Liver (tissue), 9 donors: ENCODE data around the gene PRR20G. TPM values are rescaled to one million over a fixed set of nuclear protein-coding genes. Genes with fewer than 3 reads are reported as not detected.

Source experiments
- DNase-seq: peaks from one replicate; pipeline ENCODE4 v3.0.0-alpha.2; 2017; ENCODE audit warnings: low spot score
- H3K27ac ChIP-seq, 2 donors: one replicate each; pipeline ENCODE4 v1.7.0; 2013; ENCODE audit warnings: inconsistent platforms in 2 of 2, low read length in 2 of 2, control low read depth in 1 of 2, low read depth in 1 of 2, mild to moderate bottlenecking in 1 of 2
- H3K27me3 ChIP-seq, 4 donors: one replicate each; pipeline versions ENCODE4 v1.6.1 to v1.7.0; 2013; ENCODE audit warnings: low read length in 3 of 4, inconsistent platforms in 1 of 4, mild to moderate bottlenecking in 1 of 4, moderate library complexity in 1 of 4; ENCODE audit not compliant: control insufficient read depth in 4 of 4, insufficient read depth in 4 of 4
- H3K36me3 ChIP-seq, 4 donors: one replicate each; pipeline versions ENCODE4 v1.6.1 to v1.7.0; 2013; ENCODE audit warnings: low read length in 3 of 4, mild to moderate bottlenecking in 3 of 4, low read depth in 1 of 4, moderate library complexity in 1 of 4; ENCODE audit not compliant: control insufficient read depth in 4 of 4, insufficient read depth in 3 of 4
- H3K4me1 ChIP-seq, 4 donors: one replicate each; pipeline versions ENCODE4 v1.6.1 to v1.7.0; 2013; ENCODE audit warnings: low read length in 3 of 4, mild to moderate bottlenecking in 3 of 4, moderate library complexity in 1 of 4; ENCODE audit not compliant: control insufficient read depth in 4 of 4, insufficient read depth in 4 of 4
- H3K4me3 ChIP-seq, 3 donors: one replicate each; pipeline versions ENCODE4 v1.6.1 to v1.7.0; 2013; ENCODE audit warnings: low read length in 3 of 3, control low read depth in 1 of 3, low read depth in 1 of 3, mild to moderate bottlenecking in 1 of 3
- H3K9ac ChIP-seq, 2 donors: one replicate each; pipeline ENCODE4 v1.7.0; 2013; ENCODE audit warnings: low read length in 2 of 2, mild to moderate bottlenecking in 2 of 2, moderate library complexity in 2 of 2, control low read depth in 1 of 2, low read depth in 1 of 2
- H3K9me3 ChIP-seq, 4 donors: one replicate each; pipeline versions ENCODE4 v1.6.1 to v1.7.0; 2013; ENCODE audit warnings: low read length in 3 of 4; ENCODE audit not compliant: control insufficient read depth in 4 of 4
- CTCF ChIP-seq: fragments of 150-350 bp; IDR thresholded peaks from 2 replicates; pipeline ENCODE4 v1.5.1; 2017; ENCODE audit warnings: improper control_type of control experiment, low read depth, low read length; ENCODE audit not compliant: missing input control
- FOXA1 ChIP-seq: IDR thresholded peaks from 2 replicates; pipeline ENCODE4 v1.6.1; 2016; ENCODE audit warnings: antibody characterized with exemption
- GABPA ChIP-seq, 2 donors: IDR thresholded peaks in 1 of 2; conservative IDR thresholded peaks in 1 of 2; 2 replicates each; pipeline ENCODE4 v1.6.1; 2016; ENCODE audit warnings: antibody characterized with exemption in 2 of 2, mild to moderate bottlenecking in 1 of 2, moderate library complexity in 1 of 2
- HNF4A ChIP-seq, 2 donors: conservative IDR thresholded peaks; 2 replicates each; pipeline ENCODE4 v1.6.1; 2016; ENCODE audit warnings: antibody characterized with exemption in 2 of 2, mild to moderate bottlenecking in 2 of 2
- HNF4G ChIP-seq: IDR thresholded peaks from 2 replicates; pipeline ENCODE4 v1.6.1; 2016; ENCODE audit warnings: antibody characterized with exemption
- JUND ChIP-seq, 2 donors: IDR thresholded peaks; 2 replicates each; pipeline ENCODE4 v1.6.1; 2016; ENCODE audit warnings: antibody characterized with exemption in 2 of 2
- MAX ChIP-seq: IDR thresholded peaks from 2 replicates; pipeline ENCODE4 v1.6.1; 2016; ENCODE audit warnings: antibody characterized with exemption
- NR2F2 ChIP-seq: IDR thresholded peaks from 2 replicates; pipeline ENCODE4 v1.6.1; 2016; ENCODE audit warnings: antibody characterized with exemption
- RAD21 ChIP-seq, 2 donors: IDR thresholded peaks; 2 replicates each; pipeline ENCODE4 v1.6.1; 2016; ENCODE audit warnings: antibody characterized with exemption in 2 of 2, mild to moderate bottlenecking in 2 of 2
- RXRA ChIP-seq, 2 donors: IDR thresholded peaks; 2 replicates each; pipeline ENCODE4 v1.6.1; 2017 to 2018; ENCODE audit warnings: antibody characterized with exemption in 2 of 2, mild to moderate bottlenecking in 1 of 2
- SP1 ChIP-seq: IDR thresholded peaks from 2 replicates; pipeline ENCODE4 v1.6.1; 2018; ENCODE audit warnings: antibody characterized with exemption, mild to moderate bottlenecking
- YY1 ChIP-seq: IDR thresholded peaks from 2 replicates; pipeline ENCODE4 v1.6.1; 2016; ENCODE audit warnings: antibody characterized with exemption, mild to moderate bottlenecking
- ZBTB33 ChIP-seq: IDR thresholded peaks from 2 replicates; pipeline ENCODE4 v1.6.1; 2016; ENCODE audit warnings: antibody characterized with exemption
- WGBS: extraction: QIAGEN DNeasy Blood & Tissue Kit; methylation state at CpG from one replicate; pipeline ENCODE4 v1.1.7; 2013; 5-methylcytosine and 5-hydroxymethylcytosine counted together
- polyA plus RNA-seq, 2 donors: library from polyadenylated mRNA; stranded (reverse) in 1 of 2; unstranded in 1 of 2; fragments of 200-250 nt in 1 of 2; fragments of >200 nt in 1 of 2; fragmentation: Nextera tagmentation in 1 of 2; extraction: Ambion mirVana in 1 of 2; gene quantifications; one replicate each; pipeline versions ENCODE4 v1.2.1 to v1.2.3, GENCODE V29; 2013 to 2015
- total RNA-seq, 2 donors: library from RNA; depleted of rRNA; stranded (reverse); fragments of >200 nt; gene quantifications; one replicate each; pipeline ENCODE4 v1.2.3, GENCODE V29; 2014
- TF ChIP-seq, protein P1 (sequence below): IDR thresholded peaks from 2 replicates; pipeline ENCODE4 v1.6.1; 2016; ENCODE audit warnings: antibody characterized with exemption
- donor health status: healthy.
- donor health status: healthy.
- donor health status: healthy.
- donor health status: healthy.
- donor health status: healthy.

PRR20G gene
- total and polyA plus RNA-seq, 4 donors, result not detected

- no peak for TF ChIP-seq ZBTB33
- no peak for TF ChIP-seq NR2F2
- TF ChIP-seq RXRA (IDR thresholded peaks at IDR 0.05), result no peak
- no peak for TF ChIP-seq HNF4A (conservative IDR thresholded peaks at IDR 0.05)
- no peak for TF ChIP-seq GABPA (IDR thresholded peaks at IDR 0.05 in 1 of 2, conservative IDR thresholded peaks at IDR 0.05 in 1 of 2)
- TF ChIP-seq, protein P1, sequence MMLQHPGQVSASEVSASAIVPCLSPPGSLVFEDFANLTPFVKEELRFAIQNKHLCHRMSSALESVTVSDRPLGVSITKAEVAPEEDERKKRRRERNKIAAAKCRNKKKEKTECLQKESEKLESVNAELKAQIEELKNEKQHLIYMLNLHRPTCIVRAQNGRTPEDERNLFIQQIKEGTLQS, result no peak
- no peak for TF ChIP-seq MAX
Measured at GRCh38 chr3:127307916-127308315, 20.1 kb upstream of the PRR20G start (continued).

GRCh38 chr3:127307112-127307835 is 19.4 kb upstream of the PRR20G start:
- 74% methylated on average over 10 of the region's 10 CpGs for WGBS
- H3K36me3 ChIP-seq, result no peaks in the 10 kb centered on the region
- no peak overlapping the region for H3K9ac ChIP-seq
- H3K9me3 ChIP-seq, result no peaks in the 10 kb centered on the region
- no peak overlapping the region for H3K4me3 ChIP-seq
- no peak for TF ChIP-seq RXRA (IDR thresholded peaks at IDR 0.05)
- no peak for TF ChIP-seq RAD21 (IDR thresholded peaks at IDR 0.05)
- no peak for TF ChIP-seq YY1
- TF ChIP-seq CTCF, result no peak
- TF ChIP-seq JUND (IDR thresholded peaks at IDR 0.05), result no peak
- TF ChIP-seq MAX, result no peak
- no peak for TF ChIP-seq ZBTB33
- no peak for TF ChIP-seq SP1
- no peak for TF ChIP-seq HNF4G
- TF ChIP-seq FOXA1, result no peak
- no peaks in the 10 kb centered on the region for H3K27me3 ChIP-seq
- no peak for DNase-seq
- H3K4me1 ChIP-seq, result no peaks in the 10 kb centered on the region
- H3K27ac ChIP-seq, result no peak overlapping the region
